H1 (cell line): Measurements from ENCODE around the gene ESPNL. TPM values are rescaled to one million over a fixed set of nuclear protein-coding genes. Genes with fewer than 3 reads are reported as not detected.

Experiments used
- SP4 ChIP-seq: IDR thresholded peaks from 2 replicates; pipeline ENCODE4 v1.6.1; 2012; ENCODE audit warnings: low read length, inconsistent platforms
- polyA plus RNA-seq, 7 experiments: library from polyadenylated mRNA; depleted of rRNA in 3 of 7; stranded (reverse) in 5 of 7; unstranded in 2 of 7; fragments of >200 nt in 5 of 7; fragments of 200-250 nt in 2 of 7; gene quantifications; 1 replicate in 5 of 7; 2 replicates in 1 of 7; 4 replicates in 1 of 7; pipeline versions ENCODE4 v1.2.1 to v1.2.3, GENCODE V29; 2011 to 2013; ENCODE audit warnings: missing spikeins in 2 of 7, mixed read lengths in 2 of 7
- total RNA-seq: library from RNA; stranded (reverse); fragmentation: NEBNext Ultra II Directional; extraction: Animal tissue kit (Norgen Biotek cat#: 25700); gene quantifications from 2 replicates; pipeline ENCODE4 v1.2.1, GENCODE V29; 2021

Gene ESPNL
- total and polyA plus RNA-seq, 2 of the 8 experiments (the other 6 are each of a cell fraction or from before 2014, with no cell fraction given), result 0.68 to 1.3 TPM

- TF ChIP-seq SP4, result no peak
These were observed 67.6 kb downstream of the ESPNL start (continued) for GRCh38 chr2:238167761-238168160.
